OCI-LY7 (cell line): Measurements from ENCODE around the gene NDUFAF2.

ENCODE experiments used
- CTCF ChIP-seq: fragments of 200-600 bp; sonication (generic); conservative IDR thresholded peaks from 2 replicates; pipeline ENCODE4 v1.5.1; 2014; ENCODE audit warnings: mild to moderate bottlenecking, antibody characterized with exemption, low read length, moderate library complexity, mixed read lengths
- EZH2phosphoT487 ChIP-seq: fragments of 200-600 bp; sonication (generic); IDR thresholded peaks from 2 replicates; pipeline ENCODE4 v1.6.1; 2018; ENCODE audit warnings: low read depth, borderline replicate concordance, mild to moderate bottlenecking, mixed run types, antibody characterized with exemption, low read length, moderate library complexity, mixed read lengths

GRCh38 chr5:61029456-61030162, 84.6 kb downstream of the NDUFAF2 start:
- TF ChIP-seq CTCF, result no peak
- TF ChIP-seq EZH2phosphoT487, result no peak
